Endothelial cell of umbilical vein (primary cell): ENCODE measurements around the gene LHX2. TPM values are rescaled to one million over a fixed set of nuclear protein-coding genes. Genes with fewer than 3 reads are reported as not detected.
A peak's percentile ranks its signal among the peaks of the same experiment; 100 is the strongest.

Experiments
- BruUV-seq: library from RNA; stranded (reverse); fragments of 400-500 nt; replicated peaks from 2 replicates; lab custom pipeline; 2021; lab: Mats Ljungman, UMichigan
- CTCF ChIA-PET: fragments of 300-600, 350-600 bp; sonication (Branson Sonifier 250); formaldehyde crosslinking; loops from one replicate; lab custom pipeline; 2021; ENCODE audit warnings: antibody characterized with exemption, inconsistent platforms; lab: Charles Lee
- POLR2A ChIA-PET: fragments of 300-600, 350-600 bp; sonication (Branson Sonifier 250); formaldehyde crosslinking; loops from one replicate; lab custom pipeline; 2021; ENCODE audit warnings: antibody characterized with exemption, inconsistent platforms; lab: Charles Lee
- DNase-seq: peaks from one replicate; pipeline ENCODE4 v3.0.0-alpha.2; 2011; ENCODE audit warnings: low read depth, low spot score
- FAIRE-seq: peaks from 2 replicates; lab custom pipeline; 2011; peaks lifted over from hg19 to GRCh38; lab: Jason Lieb, UNC
- H2AFZ ChIP-seq: 2 replicates; pipeline ENCODE4 v1.6.0; 2012; ENCODE audit warnings: low read depth, low read length, control low read depth, inconsistent platforms
- H3K27ac ChIP-seq: 2 replicates; pipeline ENCODE4 v1.5.1; 2011; ENCODE audit warnings: low read depth, mild to moderate bottlenecking, control low read depth, low read length, moderate library complexity; ENCODE audit not compliant: insufficient read depth
- H3K27me3 ChIP-seq, 2 experiments: 2 replicates each; pipeline versions ENCODE4 v1.6.0 to v1.6.1; 2011; ENCODE audit warnings: low read length in 2 of 2, mixed read lengths in 1 of 2; ENCODE audit not compliant: control insufficient read depth in 2 of 2, insufficient read depth in 2 of 2
- H3K36me3 ChIP-seq, 2 experiments: 2 replicates in 1 of 2; 3 replicates in 1 of 2; pipeline ENCODE4 v1.5.1; 2011; ENCODE audit warnings: low read length in 2 of 2, mild to moderate bottlenecking in 1 of 2, moderate library complexity in 1 of 2; ENCODE audit not compliant: control insufficient read depth in 2 of 2, insufficient read depth in 2 of 2; ENCODE audit errors: extremely low read depth in 1 of 2
- H3K4me1 ChIP-seq: 3 replicates; pipeline ENCODE4 v1.5.1; 2011; ENCODE audit warnings: mild to moderate bottlenecking, low read length; ENCODE audit not compliant: control insufficient read depth, insufficient read depth; ENCODE audit errors: extremely low read depth
- H3K4me2 ChIP-seq: 2 replicates; pipeline ENCODE4 v1.6.1; 2011; ENCODE audit warnings: low read length, control low read depth, mixed read lengths; ENCODE audit not compliant: insufficient read depth
- H3K4me3 ChIP-seq, 3 experiments: fragments of 200-600 bp in 1 of 3; sonication (generic), shearing (Covaris generic) in 1 of 3; replicated peaks in 1 of 3; 2 replicates each; pipeline ENCODE4 v1.5.1; 2011 to 2016; ENCODE audit warnings: control low read depth in 3 of 3, low read length in 3 of 3, mild to moderate bottlenecking in 2 of 3, inconsistent platforms in 1 of 3, low read depth in 1 of 3, moderate library complexity in 1 of 3; ENCODE audit not compliant: insufficient read depth in 1 of 3
- H3K79me2 ChIP-seq: 2 replicates; pipeline ENCODE4 v1.6.0; 2012; ENCODE audit warnings: low read length, inconsistent platforms; ENCODE audit not compliant: control insufficient read depth, insufficient read depth
- H3K9ac ChIP-seq: replicated peaks from 2 replicates; pipeline ENCODE3; 2011; ENCODE audit warnings: low read length, control low read depth; ENCODE audit not compliant: insufficient read depth; ENCODE audit errors: extremely low read depth
- H3K9me1 ChIP-seq: replicated peaks from 3 replicates; pipeline ENCODE4 v1.6.0; 2011; ENCODE audit warnings: mild to moderate bottlenecking, low read length; ENCODE audit not compliant: control insufficient read depth, insufficient read depth; ENCODE audit errors: extremely low read depth
- H3K9me3 ChIP-seq: replicated peaks from 2 replicates; pipeline ENCODE4 v1.5.1; 2012; ENCODE audit warnings: low read length, inconsistent platforms; ENCODE audit not compliant: control insufficient read depth, insufficient read depth
- H4K20me1 ChIP-seq: replicated peaks from 2 replicates; pipeline ENCODE3; 2011; ENCODE audit warnings: mild to moderate bottlenecking, low read length; ENCODE audit not compliant: control insufficient read depth, insufficient read depth; ENCODE audit errors: extremely low read depth
- CTCF ChIP-seq, 2 donors: IDR thresholded peaks; 1 replicate in 1 of 2; 2 replicates in 1 of 2; pipeline ENCODE4 v1.5.1; 2011; ENCODE audit warnings: low read length in 2 of 2, mild to moderate bottlenecking in 2 of 2, moderate library complexity in 2 of 2, control low read depth in 1 of 2, inconsistent platforms in 1 of 2, low read depth in 1 of 2; ENCODE audit not compliant: insufficient read depth in 1 of 2; ENCODE audit errors: extremely low read depth in 1 of 2
- EZH2 ChIP-seq: IDR thresholded peaks from 2 replicates; pipeline ENCODE4 v1.6.1; 2012; ENCODE audit warnings: borderline replicate concordance, low read depth, mild to moderate bottlenecking, moderate library complexity, low read length, inconsistent platforms; ENCODE audit not compliant: severe bottlenecking
- FOS ChIP-seq: IDR thresholded peaks from 2 replicates; pipeline ENCODE4 v1.6.1; 2011; ENCODE audit warnings: mild to moderate bottlenecking, low read length, moderate library complexity, borderline replicate concordance; ENCODE audit not compliant: insufficient read depth
- JUN ChIP-seq: IDR thresholded peaks from 2 replicates; pipeline ENCODE4 v1.6.1; 2011; ENCODE audit warnings: borderline replicate concordance, low read depth; ENCODE audit not compliant: insufficient read length, insufficient read depth
- POLR2AphosphoS5 ChIP-seq: IDR thresholded peaks from 2 replicates; pipeline ENCODE4 v1.6.1; 2012; ENCODE audit warnings: low read depth, mild to moderate bottlenecking, control low read depth, low read length, moderate library complexity; ENCODE audit not compliant: insufficient read depth
- dilution Hi-C: fragments of 300-500 bp; cut with MboI; formaldehyde crosslinking; loops from one replicate; pipeline ENCODE4 v1.15.0; 2019; ENCODE audit warnings: low sequenced_read_pairs; ENCODE audit not compliant: extremely low pct_ligation_motif_present
- intact Hi-C: fragments of 100-400 bp; cut with micrococcal nuclease; formaldehyde crosslinking; loops from one replicate; pipeline ENCODE4 v1.10.0; 2022
- polyA plus RNA-seq, 4 experiments: library from polyadenylated mRNA; depleted of rRNA in 3 of 4; stranded (reverse) in 3 of 4; unstranded in 1 of 4; fragments of >200 nt; gene quantifications; 2 replicates each; pipeline versions ENCODE4 v1.2.1 to v1.2.3, GENCODE V29; 2011 to 2012; ENCODE audit warnings: missing spikeins in 1 of 4
- total RNA-seq: library from RNA; stranded (reverse); gene quantifications from 2 replicates; pipeline ENCODE4 v1.2.3, GENCODE V29; 2021

The LHX2 gene
- total and polyA plus RNA-seq, 2 donors (not counting 3 experiments of a cell fraction or from before 2014, with no cell fraction given): not detected

GRCh38 chr9:124003636-124004349 lies 7.8 kb upstream of the LHX2 start:
- Histone ChIP-seq H3K4me1 (peaks cover 3% of the 10 kb centered on the region), H3K4me2 (no peak overlapping the region), H4K20me1 (peaks cover 2% of the 10 kb centered on the region), H3K79me2 (no peaks in the 10 kb centered on the region), H3K9ac (no peak overlapping the region), H3K36me3 (no peaks in the 10 kb centered on the region), H3K9me3 (no peaks in the 10 kb centered on the region), H3K9me1 (no peaks in the 10 kb centered on the region), H3K27me3 (peaks cover 88 to 93% of the 10 kb centered on the region in 2 experiments), H3K4me3 (no peak overlapping the region), H2AFZ (no peak overlapping the region), H3K27ac (no peak overlapping the region)
- dilution Hi-C loops: no loop called here
- POLR2A ChIA-PET: no interaction called here
- FAIRE-seq (no peak), DNase-seq (no peak)
- TF ChIP-seq POLR2AphosphoS5: no peak
- no peak for TF ChIP-seq JUN
- no peak for TF ChIP-seq FOS
- peak; percentile 75 for TF ChIP-seq EZH2
- no peak for TF ChIP-seq CTCF (IDR thresholded peaks at IDR 0.05; ENCODE audit: extremely low read depth in 1 of 2, insufficient read depth in 1 of 2, low read depth in 1 of 2, low read length in 2 of 2)
- intact Hi-C loops: no loop called here
- no TSS peak for BruUV-seq
- CTCF ChIA-PET: interaction anchor here (2.5 kb wide), 1 partner anchor 37 kb away, joined by 9 read pairs; no protein-coding TSS in a partner anchor
